ENCODE results near the gene USP13. TPM values are rescaled to one million over a fixed set of nuclear protein-coding genes. Genes with fewer than 3 reads are reported as not detected.

The USP13 gene
- total and polyA plus RNA-seq, 2 of the 13 experiments (the other 11 are each of a cell fraction or from before 2014, with no cell fraction given), result 15.9 to 36.7 TPM

- H3K36me3 ChIP-seq (replicated peaks in 1 of 2; ENCODE audit: control insufficient read depth in 1 of 2, insufficient read depth in 2 of 2, low read length in 2 of 2), result no peaks in the 10 kb centered on the region
Measured at GRCh38 chr3:179832333-179832854, 179.6 kb downstream of the USP13 start.

DNA sequence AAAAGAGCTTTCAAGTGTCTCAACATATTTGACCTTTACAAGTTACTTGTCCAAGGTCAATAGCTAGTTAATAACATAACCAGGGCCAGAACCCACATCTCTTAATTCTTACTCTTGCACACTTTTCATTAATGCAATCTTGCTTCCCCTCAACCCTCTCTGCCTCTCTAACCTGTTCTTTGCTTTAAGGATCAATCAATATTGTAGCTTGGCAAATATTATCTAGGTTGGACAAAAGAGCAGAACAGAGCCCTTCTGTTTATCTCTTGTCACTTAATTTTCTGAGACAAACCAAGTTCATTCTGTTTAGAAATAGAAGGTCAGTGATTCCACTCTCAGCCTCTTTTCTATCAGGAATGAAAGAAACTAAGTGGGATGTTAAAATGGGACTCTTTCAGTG is 180.5 kb downstream of the USP13 start:
- Histone ChIP-seq H3K4me3 (replicated peaks in 1 of 3; ENCODE audit: insufficient read depth in 1 of 3, low read depth in 2 of 3, low read length in 3 of 3) (no peak overlapping the region), H4K20me1 (ENCODE audit: insufficient read depth, low read length) (no peaks in the 10 kb centered on the region), H3K27ac (ENCODE audit: extremely low read length, insufficient read depth, low read length) (no peak overlapping the region), H3K9ac (ENCODE audit: insufficient read depth, low read depth, low read length) (no peak overlapping the region), H3K36me3 (replicated peaks in 1 of 2; ENCODE audit: control insufficient read depth in 1 of 2, insufficient read depth in 2 of 2, low read length in 2 of 2) (no peaks in the 10 kb centered on the region), H3K4me1 (ENCODE audit: insufficient read depth, low read length) (no peaks in the 10 kb centered on the region), H2AFZ (ENCODE audit: low read length) (no peak overlapping the region), H3K4me2 (ENCODE audit: low read depth, low read length) (no peak overlapping the region), H3K27me3 (ENCODE audit: control insufficient read depth in 1 of 2, insufficient read depth in 2 of 2, low read length in 2 of 2) (no peaks in the 10 kb centered on the region; a peak in 1 of 5 replicates), H3K9me3 (ENCODE audit: low read length) (no peaks in the 10 kb centered on the region), H3K79me2 (ENCODE audit: insufficient read depth, low read length) (no peaks in the 10 kb centered on the region)
- FAIRE-seq (no peak), ATAC-seq (peak; percentile 79), DNase-seq (ENCODE audit: low spot score) (no peak)
- in situ Hi-C loops (cut with HindIII; ENCODE audit: extremely low pct_ligation_motif_present, low pct_unique_long_range_greater_than_20kb) (no loop called here), intact Hi-C loops (cut with micrococcal nuclease; ENCODE audit: unreplicated experiment) (no loop called here)
- ChIA-PET CTCF (ENCODE audit: low intra/inter-chr PET ratio, low total read pairs) (no interaction called here), POLR2A (no interaction called here)
- no TSS peak for BruUV-seq (replicated peaks)
- no peak for TF ChIP-seq SOX13 (IDR thresholded peaks at IDR 0.05)
- peak in 1 of 2 experiments; percentile 20; a peak in 1 of 4 replicates for TF ChIP-seq SOX13 (CRISPR knock-in tag; conservative IDR thresholded peaks at IDR 0.05 in 1 of 2, IDR thresholded peaks at IDR 0.05 in 1 of 2)
- TF ChIP-seq ZNF660 (CRISPR knock-in tag; IDR thresholded peaks at IDR 0.05; ENCODE audit: borderline replicate concordance, low read depth), result no peak

More at GRCh38 chr3:179832333-179832854, 179.6 kb downstream of the USP13 start:
- BruUV-seq (replicated peaks), result no TSS peak
- no peak overlapping the region for H3K4me2 ChIP-seq (ENCODE audit: low read depth, low read length)
- H3K27me3 ChIP-seq (ENCODE audit: control insufficient read depth in 1 of 2, insufficient read depth in 2 of 2, low read length in 2 of 2), result no peaks in the 10 kb centered on the region; a peak in 1 of 5 replicates
- ATAC-seq (no peak), FAIRE-seq (no peak), DNase-seq (ENCODE audit: low spot score) (no peak)
- no peak for TF ChIP-seq ZNF501 (CRISPR knock-in tag; IDR thresholded peaks at IDR 0.05)
- 0 out of 2 replicates have a peak, but pooled peaks have one; percentile 36 for TF ChIP-seq IKZF1 (IDR thresholded peaks at IDR 0.05)
- no peak overlapping the region for H3K9ac ChIP-seq (ENCODE audit: insufficient read depth, low read depth, low read length)
- intact Hi-C loops (cut with micrococcal nuclease; ENCODE audit: unreplicated experiment) (no loop called here), in situ Hi-C loops (cut with HindIII; ENCODE audit: extremely low pct_ligation_motif_present, low pct_unique_long_range_greater_than_20kb) (no loop called here)
- no peaks in the 10 kb centered on the region for H4K20me1 ChIP-seq (ENCODE audit: insufficient read depth, low read length)
- ChIA-PET CTCF (ENCODE audit: low intra/inter-chr PET ratio, low total read pairs) (no interaction called here), POLR2A (no interaction called here)
- H3K79me2 ChIP-seq (ENCODE audit: insufficient read depth, low read length), result no peaks in the 10 kb centered on the region
- no peak overlapping the region for H2AFZ ChIP-seq (ENCODE audit: low read length)
- H3K27ac ChIP-seq (ENCODE audit: extremely low read length, insufficient read depth, low read length), result no peak overlapping the region
- WGBS (ENCODE audit: low lambda C conversion rate), result 35% methylated on average over 3 of the region's 3 CpGs
- no peaks in the 10 kb centered on the region for H3K4me1 ChIP-seq (ENCODE audit: insufficient read depth, low read length)
- H3K4me3 ChIP-seq (replicated peaks in 1 of 3; ENCODE audit: insufficient read depth in 1 of 3, low read depth in 2 of 3, low read length in 3 of 3), result no peak overlapping the region
- H3K9me3 ChIP-seq (ENCODE audit: low read length), result no peaks in the 10 kb centered on the region

Data from HepG2 (cell line).